GM18505 (cell line): Measurements from ENCODE around the gene ARL16.
"Not testable (repeated sequence)": the region's sequence is repeated elsewhere in the genome, so short reads cannot be mapped to it uniquely, and the experiment has no call there.

Source experiments
- ATAC-seq: cut with Tn5 transposase; IDR thresholded peaks from one replicate; pipeline ENCODE4 v1.9.1; 2021; ENCODE audit not compliant: unreplicated experiment
- POLR2A ChIP-seq: IDR thresholded peaks from 4 replicates; pipeline ENCODE4 v1.6.1; 2011; ENCODE audit warnings: borderline replicate concordance; ENCODE audit not compliant: insufficient read depth, insufficient read length; ENCODE audit errors: extremely low read depth

ARL16 gene

GRCh38 chr17:81684442-81684911 is 880 bp upstream of the ARL16 start:
- no peak for TF ChIP-seq POLR2A
- no peak for ATAC-seq

DNA sequence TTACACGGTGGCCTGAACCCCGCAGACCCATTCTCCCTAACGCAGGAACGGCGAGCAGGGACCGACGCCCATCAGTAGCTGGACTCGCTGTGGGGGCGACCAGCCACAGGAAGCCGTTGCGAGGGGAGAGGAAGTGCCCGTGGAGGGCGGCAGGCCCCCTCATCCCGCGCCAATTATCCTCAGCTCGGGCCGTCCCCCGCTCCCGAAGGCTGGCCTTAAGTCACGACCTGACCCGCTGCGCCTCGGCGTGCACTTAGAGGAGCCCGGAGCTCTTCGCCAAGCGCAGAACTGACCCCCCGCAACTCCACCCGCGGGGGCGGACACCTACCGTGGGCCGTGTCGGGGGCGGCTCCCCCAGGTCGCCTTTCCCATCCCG is 401 bp downstream of the ARL16 start:
- no peak for TF ChIP-seq POLR2A
- no peak for ATAC-seq

- TF ChIP-seq POLR2A = no peak
- ATAC-seq = no peak
These were observed 911 bp downstream of the ARL16 start for GRCh38 chr17:81682565-81683207.

DNA sequence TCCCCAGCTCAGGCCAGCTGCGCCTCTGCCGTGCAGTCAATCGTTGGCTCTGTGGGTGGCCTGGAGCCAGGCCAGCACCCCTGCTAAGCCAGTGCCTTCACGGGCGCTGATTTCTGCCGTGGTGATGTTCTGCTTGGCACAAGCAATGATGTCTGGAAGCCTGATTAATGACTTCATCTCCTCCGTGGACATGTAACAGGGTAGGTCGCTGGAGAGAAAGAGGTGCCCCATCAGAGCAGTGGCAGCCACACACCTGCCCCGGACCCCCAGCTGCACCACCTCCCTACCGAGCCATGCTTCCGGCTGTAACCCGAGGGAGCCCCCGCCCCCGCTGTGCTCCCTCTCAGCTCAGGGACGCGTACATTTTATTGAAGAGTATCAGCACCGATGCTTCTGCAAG is 1.9 kb downstream of the ARL16 start:
- TF ChIP-seq POLR2A = no peak

GRCh38 chr17:81680150-81680549 is 3.4 kb downstream of the ARL16 start:
- ATAC-seq = no peak
- TF ChIP-seq POLR2A = no peak

More for the DNA sequence above, 1.9 kb downstream of the ARL16 start:
- ATAC-seq = no peak

- no peak for ATAC-seq
- no peak for TF ChIP-seq POLR2A
These were observed 6.7 kb downstream of the ARL16 start for GRCh38 chr17:81676906-81677305.

GRCh38 chr17:81675515-81676221 is 7.9 kb downstream of the ARL16 start:
- not testable (repeated sequence) for ATAC-seq

DNA sequence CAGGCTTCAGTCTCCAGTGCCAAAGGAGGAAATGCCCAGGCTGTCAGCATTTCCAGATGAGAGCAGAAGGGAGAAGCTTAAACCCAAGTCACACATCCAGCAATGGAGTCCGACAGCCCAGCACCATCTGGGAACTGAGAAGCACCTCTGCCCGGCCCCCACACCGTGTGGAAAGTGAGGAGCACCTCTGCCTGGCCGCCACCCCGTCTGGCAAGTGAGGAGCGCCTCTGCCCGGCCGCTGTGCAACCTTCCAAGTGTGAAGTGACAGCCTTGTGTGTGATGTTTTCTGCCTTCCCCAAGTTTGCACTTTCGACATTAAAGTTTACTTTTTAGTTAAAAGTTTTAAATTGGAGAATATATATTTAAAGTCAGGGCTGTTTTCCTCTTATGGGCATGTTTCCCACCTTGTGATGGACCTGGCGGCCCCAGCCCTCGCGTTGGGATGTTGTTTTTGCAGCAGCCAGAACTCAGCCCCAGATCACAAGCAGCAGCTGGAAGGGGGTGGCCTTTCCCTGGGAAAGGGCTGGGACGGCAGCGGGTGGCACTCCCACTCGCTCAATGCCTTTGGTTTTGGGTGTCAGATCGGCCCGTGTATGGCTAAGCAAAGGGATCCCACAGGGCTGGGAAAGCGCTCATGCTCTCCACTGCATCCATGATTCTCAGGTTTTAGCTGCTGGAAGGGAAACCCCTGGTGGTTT is 9.9 kb downstream of the ARL16 start:
- no peak for ATAC-seq
- no peak for TF ChIP-seq POLR2A

- no peak for ATAC-seq
- no peak for TF ChIP-seq POLR2A
These were observed 10.6 kb downstream of the ARL16 start for GRCh38 chr17:81672954-81673353.

DNA sequence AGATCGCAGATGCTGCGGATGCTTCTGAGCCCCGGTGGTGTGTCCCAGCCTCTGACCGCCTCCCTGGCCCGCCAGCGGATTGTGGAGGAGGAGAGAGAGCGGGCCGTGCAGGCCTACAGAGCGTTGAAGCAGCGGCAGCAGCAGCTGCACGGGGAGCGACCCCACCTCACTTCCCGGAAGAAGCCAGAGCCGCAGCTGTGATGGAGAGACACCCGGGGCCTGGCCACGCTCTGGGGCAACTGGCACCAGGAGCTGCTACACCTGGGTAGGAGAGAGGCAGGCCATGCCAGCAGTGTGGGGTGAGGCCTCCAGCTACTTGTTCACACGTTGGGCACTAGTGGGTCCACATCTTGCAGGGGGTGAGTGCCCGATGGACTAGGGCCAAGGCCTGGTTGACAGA is 11.1 kb downstream of the ARL16 start:
- ATAC-seq = no peak
- TF ChIP-seq POLR2A = no peak

DNA sequence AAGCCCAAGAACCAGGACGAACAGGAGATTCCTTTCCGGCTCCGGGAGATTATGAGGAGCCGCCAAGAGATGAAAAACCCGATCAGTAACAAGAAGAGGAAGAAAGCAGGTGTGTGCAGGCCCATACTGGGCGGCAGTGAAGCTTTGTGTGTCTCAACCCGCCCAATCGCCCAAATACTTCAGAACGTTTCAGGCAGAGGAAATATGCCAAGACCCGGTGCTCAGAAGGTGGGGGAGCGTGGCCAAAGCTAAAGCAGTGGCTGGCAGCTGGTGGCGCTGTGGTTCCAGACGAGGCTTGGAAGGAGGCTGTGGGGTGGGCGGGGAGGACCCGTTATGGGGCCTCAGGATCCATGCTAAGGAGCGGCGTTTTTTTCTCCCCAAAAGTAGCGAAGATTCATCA is 15.8 kb downstream of the ARL16 start:
- TF ChIP-seq POLR2A = no peak
- no peak for ATAC-seq

- ATAC-seq = peak; percentile 87
- TF ChIP-seq POLR2A = peak; percentile 97
These were observed 17.0 kb downstream of the ARL16 start, which contains the start of the genes CCDC137 and OXLD1 for GRCh38 chr17:81666342-81667191. Gene CCDC137, plus strand, starts transcription at chr17:81666737. Its CDS starts 30 bp downstream, at chr17:81666767. Gene OXLD1, minus strand, starts transcription at chr17:81666605. Its CDS starts 28 bp downstream, at chr17:81666577.

GRCh38 chr17:81666092-81666341 is 17.6 kb downstream of the ARL16 start:
- ATAC-seq = peak; percentile 7
- TF ChIP-seq POLR2A = no peak

DNA sequence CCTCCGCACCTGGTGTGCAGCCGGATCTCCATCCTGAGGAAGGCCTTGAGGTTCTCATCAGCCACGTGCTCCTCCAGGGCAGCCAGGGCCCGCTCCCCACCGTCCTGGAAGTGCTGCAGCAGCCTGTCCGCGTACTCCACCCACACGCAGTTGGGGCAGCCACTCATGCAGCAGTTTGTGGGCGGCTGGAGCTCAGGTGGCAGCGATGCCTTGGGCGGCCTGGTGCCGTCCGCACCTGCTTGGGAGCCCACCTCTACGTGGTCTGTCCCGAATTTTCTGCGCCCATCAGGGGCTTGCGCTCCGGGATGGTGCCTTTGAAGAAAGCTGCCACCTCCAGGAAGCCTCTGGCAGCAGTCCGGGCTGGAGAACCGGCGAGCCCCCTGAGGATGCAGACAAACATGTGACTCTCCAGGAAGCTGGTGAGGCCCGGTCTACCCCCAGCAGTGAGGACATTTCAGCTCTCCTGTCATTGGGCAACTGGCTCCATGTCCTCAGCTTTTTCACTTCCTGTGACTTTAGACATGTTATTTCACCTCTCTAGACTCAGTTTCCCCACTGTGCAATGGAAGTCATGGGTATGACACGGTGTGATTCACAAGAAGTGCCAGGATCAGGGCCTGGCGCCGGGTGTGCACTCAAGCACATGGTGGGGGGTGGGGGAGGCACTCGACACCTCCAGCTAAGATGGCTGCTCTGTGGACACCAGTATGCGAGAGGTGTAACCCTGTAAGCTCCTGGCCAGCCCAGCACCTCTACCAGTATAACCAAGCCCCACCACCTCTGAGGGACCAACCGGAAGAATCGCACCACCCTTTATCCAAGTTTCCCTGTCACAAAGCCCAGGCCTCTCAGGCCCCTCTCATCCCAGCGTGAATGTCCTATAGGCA is 18.1 kb downstream of the ARL16 start:
- TF ChIP-seq POLR2A = peak; percentile 16
- ATAC-seq = no peak
